ENCODE measurements around the gene TIMM17A.

Gene TIMM17A

DNA sequence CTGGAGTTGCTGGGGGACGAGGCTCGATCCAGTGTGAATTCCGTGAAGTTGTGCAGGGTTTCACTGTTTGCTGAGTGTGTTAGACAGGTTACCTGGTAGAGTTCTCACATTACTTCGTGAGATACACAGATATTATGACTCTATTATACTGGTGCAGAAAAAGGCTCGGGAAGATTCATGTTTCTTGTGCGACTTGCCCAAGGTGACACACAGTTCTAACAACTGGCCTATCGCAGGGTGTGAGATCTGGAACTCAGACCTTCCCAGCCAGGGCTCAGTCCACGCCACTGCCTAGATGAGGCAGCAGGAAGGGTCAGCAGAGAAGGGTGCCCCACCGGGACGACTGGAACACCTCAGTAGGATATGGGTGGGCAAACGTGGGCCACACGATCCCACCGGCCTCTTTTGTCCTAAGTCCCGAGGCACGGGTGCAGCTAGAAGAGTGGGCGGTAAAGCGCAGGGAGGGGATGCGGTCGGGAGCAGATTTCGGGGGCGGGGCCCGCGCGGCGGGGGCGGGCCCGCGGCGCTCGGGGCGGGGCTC, 26.8 kb downstream of the TIMM17A start:
- no peak for TF ChIP-seq CTCF (IDR thresholded peaks at IDR 0.05; ENCODE audit: control insufficient read depth, insufficient read depth, low read depth, low read length, missing control alignments)
- DNase-seq (ENCODE audit: low read depth), result no peak
- peak overlapping the region; percentile 55 for H3K4me3 ChIP-seq (ENCODE audit: control insufficient read depth, low read depth, low read length)

- DNase-seq (ENCODE audit: low read depth), result no peak
- peak within 1 kb of the TSS; percentile 55 for H3K4me3 ChIP-seq (ENCODE audit: control insufficient read depth, low read depth, low read length)
- TF ChIP-seq CTCF (IDR thresholded peaks at IDR 0.05; ENCODE audit: control insufficient read depth, insufficient read depth, low read depth, low read length, missing control alignments), result no peak
Observed at GRCh38 chr1:201982623-201983379, 27.5 kb downstream of the TIMM17A start, which contains the start of gene RNPEP. RNPEP (plus strand) TSS chr1:201982648; CDS start chr1:201982667, 19 bp downstream.

DNA sequence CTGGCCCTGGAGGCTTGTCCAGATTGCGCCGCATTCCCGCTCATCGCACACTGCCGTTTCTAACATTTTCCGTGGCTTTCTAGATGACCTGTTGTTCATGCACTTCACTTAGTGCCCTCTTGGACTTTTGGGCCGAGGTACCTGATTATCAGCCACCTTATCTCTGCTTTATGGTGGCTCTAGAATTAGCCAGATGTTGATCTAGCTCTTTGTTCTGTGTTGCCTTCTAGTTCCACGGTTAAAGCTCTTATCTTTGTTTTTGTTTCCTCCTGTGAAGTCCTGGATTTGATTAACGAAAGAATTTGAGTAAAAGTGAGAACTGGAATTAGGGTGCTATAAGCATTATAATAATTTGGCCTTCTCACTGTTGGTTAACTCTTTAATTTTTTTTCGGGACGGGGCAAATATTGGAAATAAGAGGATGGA, 28.1 kb downstream of the TIMM17A start:
- no peak for DNase-seq (ENCODE audit: low read depth)
- H3K4me3 ChIP-seq (ENCODE audit: control insufficient read depth, low read depth, low read length), result peak overlapping the region; percentile 55
- TF ChIP-seq CTCF (IDR thresholded peaks at IDR 0.05; ENCODE audit: control insufficient read depth, insufficient read depth, low read depth, low read length, missing control alignments), result no peak

- no peak overlapping the region for H3K4me3 ChIP-seq (ENCODE audit: control insufficient read depth, low read depth, low read length)
- no peak for TF ChIP-seq CTCF (IDR thresholded peaks at IDR 0.05; ENCODE audit: control insufficient read depth, insufficient read depth, low read depth, low read length, missing control alignments)
- no peak for DNase-seq (ENCODE audit: low read depth)
Observed at GRCh38 chr1:201984446-201984845, 29.1 kb downstream of the TIMM17A start.

DNA sequence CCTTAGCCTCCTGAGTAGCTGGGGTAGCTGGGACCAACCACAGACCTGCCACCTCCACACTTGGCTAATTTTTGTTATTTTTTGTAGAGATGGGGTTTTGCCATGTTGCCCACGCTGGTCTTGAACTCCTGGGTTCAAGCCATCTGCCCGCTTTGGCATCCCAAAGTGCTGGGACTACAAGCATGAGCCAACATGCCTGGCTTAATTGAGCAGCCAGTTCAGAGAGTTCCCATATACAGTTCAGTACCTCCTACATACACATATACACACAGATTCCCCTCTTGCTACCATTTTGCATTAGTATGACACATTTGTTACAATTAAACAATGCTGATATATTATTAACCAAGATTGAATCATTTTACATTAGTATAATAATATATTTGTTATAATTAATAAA, 30.1 kb downstream of the TIMM17A start:
- no peak overlapping the region for H3K4me3 ChIP-seq (ENCODE audit: control insufficient read depth, low read depth, low read length)
- DNase-seq (ENCODE audit: low read depth), result no peak
- TF ChIP-seq CTCF (IDR thresholded peaks at IDR 0.05; ENCODE audit: control insufficient read depth, insufficient read depth, low read depth, low read length, missing control alignments), result no peak

- H3K4me3 ChIP-seq (ENCODE audit: control insufficient read depth, low read depth, low read length), result no peak overlapping the region
- TF ChIP-seq CTCF (IDR thresholded peaks at IDR 0.05; ENCODE audit: control insufficient read depth, insufficient read depth, low read depth, low read length, missing control alignments), result no peak
- DNase-seq (ENCODE audit: low read depth), result no peak
Observed at GRCh38 chr1:201988601-201989000, 33.3 kb downstream of the TIMM17A start.
